MM.1S (cell line): ENCODE measurements around the gene PRSS16.

ENCODE experiments used
- DNase-seq: peaks from one replicate; pipeline ENCODE4 v3.0.0-alpha.2; 2015
- H2AFZ ChIP-seq: fragments of 300-600 bp; sonication (generic); 2 replicates; pipeline ENCODE4 v1.6.0; 2016; ENCODE audit warnings: antibody characterized with exemption, low read length
- H3F3A ChIP-seq: fragments of 300-600 bp; sonication (generic); 2 replicates; pipeline ENCODE4 v1.6.1; 2016; ENCODE audit warnings: mild to moderate bottlenecking, antibody characterized with exemption, low read length, moderate library complexity, mixed read lengths; ENCODE audit not compliant: insufficient read depth
- H3K27ac ChIP-seq: fragments of 300-600 bp; sonication (generic); 2 replicates; pipeline ENCODE4 v1.5.1; 2016; ENCODE audit warnings: mild to moderate bottlenecking, low read length
- H3K27me3 ChIP-seq: fragments of 300-600 bp; sonication (generic); replicated peaks from 2 replicates; pipeline ENCODE4 v1.6.0; 2016; ENCODE audit warnings: low read length; ENCODE audit not compliant: insufficient read depth
- H3K36me3 ChIP-seq: fragments of 300-600 bp; sonication (generic); replicated peaks from 2 replicates; pipeline ENCODE4 v1.6.1; 2016; ENCODE audit warnings: mild to moderate bottlenecking, low read length, mixed read lengths; ENCODE audit not compliant: insufficient read depth
- H3K4me1 ChIP-seq: fragments of 300-600 bp; sonication (generic); 2 replicates; pipeline ENCODE4 v1.6.1; 2016; ENCODE audit warnings: low read length, mixed read lengths
- H3K4me2 ChIP-seq: fragments of 300-600 bp; sonication (generic); 2 replicates; pipeline ENCODE4 v1.6.0; 2016; ENCODE audit warnings: low read depth, low read length
- H3K4me3 ChIP-seq: fragments of 300-600 bp; sonication (generic); 2 replicates; pipeline ENCODE4 v1.5.1; 2016; ENCODE audit warnings: low read length, mixed read lengths
- H3K79me2 ChIP-seq: fragments of 300-600 bp; sonication (generic); 2 replicates; pipeline ENCODE4 v1.6.1; 2016; ENCODE audit warnings: mixed run types, low read length, mixed read lengths
- H3K9ac ChIP-seq: fragments of 300-600 bp; sonication (generic); 2 replicates; pipeline ENCODE4 v1.6.1; 2016; ENCODE audit warnings: low read length, mixed read lengths
- H3K9me2 ChIP-seq: fragments of 300-600 bp; sonication (generic); replicated peaks from 2 replicates; pipeline ENCODE4 v1.6.1; 2016; ENCODE audit warnings: mild to moderate bottlenecking, low read length, mixed read lengths; ENCODE audit not compliant: insufficient read depth
- H3K9me3 ChIP-seq: fragments of 300-600 bp; sonication (generic); replicated peaks from 2 replicates; pipeline ENCODE4 v1.6.1; 2016; ENCODE audit warnings: mild to moderate bottlenecking, low read length, mixed read lengths; ENCODE audit not compliant: insufficient read depth
- H4K20me1 ChIP-seq: fragments of 300-600 bp; sonication (generic); 2 replicates; pipeline ENCODE4 v1.6.1; 2016; ENCODE audit warnings: mild to moderate bottlenecking, low read length, moderate library complexity, mixed read lengths; ENCODE audit not compliant: insufficient read depth
- EZH2 ChIP-seq: fragments of 300-600 bp; sonication (generic); optimal IDR thresholded peaks from 2 replicates; pipeline ENCODE3; 2017; ENCODE audit warnings: low read depth, mild to moderate bottlenecking, antibody characterized with exemption, low read length, mixed read lengths
- EZH2phosphoT487 ChIP-seq: fragments of 300-600 bp; sonication (generic); IDR thresholded peaks from 2 replicates; pipeline ENCODE4 v1.6.1; 2018; ENCODE audit warnings: antibody characterized with exemption, low read length
- TF ChIP-seq, protein P1 (sequence below): fragments of 300-600 bp; sonication (generic); IDR thresholded peaks from 2 replicates; pipeline ENCODE4 v1.5.1; 2016; ENCODE audit warnings: antibody characterized with exemption, low read length, mixed read lengths

The PRSS16 gene

DNA sequence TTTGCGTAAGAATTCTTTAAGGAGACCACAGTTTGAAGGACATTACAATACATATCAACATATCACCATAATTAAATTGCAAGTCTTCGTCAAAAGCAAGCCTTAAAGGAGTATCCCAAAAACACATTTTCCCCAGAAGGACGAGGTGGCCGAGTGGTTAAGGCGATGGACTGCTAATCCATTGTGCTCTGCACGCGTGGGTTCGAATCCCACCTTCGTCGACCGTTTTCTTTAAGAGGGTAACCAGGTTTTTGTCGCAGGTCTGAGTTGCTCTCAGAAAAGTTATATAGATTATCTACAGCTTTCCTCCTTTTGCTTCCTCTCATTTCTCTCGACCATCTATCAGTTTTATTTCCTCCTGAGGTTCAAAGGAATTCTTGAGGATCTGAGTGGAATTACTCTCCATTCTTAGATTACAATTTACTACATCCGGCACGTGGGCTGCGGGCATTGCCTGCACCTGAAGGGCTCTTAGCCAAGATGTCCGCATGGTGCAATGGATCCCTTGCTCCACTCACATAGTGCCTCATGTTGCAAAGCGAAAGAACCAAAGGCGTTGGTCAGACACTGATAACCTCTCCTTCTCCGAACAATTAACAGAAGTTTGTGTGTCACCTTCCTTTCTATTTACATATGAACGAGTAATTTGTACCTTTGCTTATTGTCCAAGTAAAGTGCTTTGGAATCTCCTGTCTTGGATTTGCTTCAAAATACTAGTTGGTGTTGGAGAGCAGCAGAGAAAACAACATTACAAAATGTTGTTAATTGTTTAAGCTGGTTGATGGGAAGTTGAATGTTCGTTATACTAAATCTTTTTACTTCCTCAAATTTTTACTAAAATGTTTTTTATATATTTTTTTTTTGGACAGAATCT is 50.6 kb downstream of the PRSS16 start:
- Histone ChIP-seq H3K4me1 (no peaks in the 10 kb centered on the region), H4K20me1 (no peaks in the 10 kb centered on the region), H3K9ac (no peak overlapping the region), H2AFZ (no peak overlapping the region), H3K4me3 (no peak overlapping the region), H3K36me3 (no peaks in the 10 kb centered on the region), H3K4me2 (no peak overlapping the region), H3K9me2 (no peaks in the 10 kb centered on the region), H3K79me2 (no peaks in the 10 kb centered on the region), H3K27ac (no peak overlapping the region), H3K27me3 (peaks cover 6% of the 10 kb centered on the region; the same call in 1 of the 2 replicates), H3K9me3 (no peaks in the 10 kb centered on the region), H3F3A (no peaks in the 10 kb centered on the region)
- no peak for DNase-seq
- TF ChIP-seq, protein P1, sequence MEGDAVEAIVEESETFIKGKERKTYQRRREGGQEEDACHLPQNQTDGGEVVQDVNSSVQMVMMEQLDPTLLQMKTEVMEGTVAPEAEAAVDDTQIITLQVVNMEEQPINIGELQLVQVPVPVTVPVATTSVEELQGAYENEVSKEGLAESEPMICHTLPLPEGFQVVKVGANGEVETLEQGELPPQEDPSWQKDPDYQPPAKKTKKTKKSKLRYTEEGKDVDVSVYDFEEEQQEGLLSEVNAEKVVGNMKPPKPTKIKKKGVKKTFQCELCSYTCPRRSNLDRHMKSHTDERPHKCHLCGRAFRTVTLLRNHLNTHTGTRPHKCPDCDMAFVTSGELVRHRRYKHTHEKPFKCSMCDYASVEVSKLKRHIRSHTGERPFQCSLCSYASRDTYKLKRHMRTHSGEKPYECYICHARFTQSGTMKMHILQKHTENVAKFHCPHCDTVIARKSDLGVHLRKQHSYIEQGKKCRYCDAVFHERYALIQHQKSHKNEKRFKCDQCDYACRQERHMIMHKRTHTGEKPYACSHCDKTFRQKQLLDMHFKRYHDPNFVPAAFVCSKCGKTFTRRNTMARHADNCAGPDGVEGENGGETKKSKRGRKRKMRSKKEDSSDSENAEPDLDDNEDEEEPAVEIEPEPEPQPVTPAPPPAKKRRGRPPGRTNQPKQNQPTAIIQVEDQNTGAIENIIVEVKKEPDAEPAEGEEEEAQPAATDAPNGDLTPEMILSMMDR: no peak
- TF ChIP-seq EZH2 (no peak), EZH2phosphoT487 (no peak)

DNA sequence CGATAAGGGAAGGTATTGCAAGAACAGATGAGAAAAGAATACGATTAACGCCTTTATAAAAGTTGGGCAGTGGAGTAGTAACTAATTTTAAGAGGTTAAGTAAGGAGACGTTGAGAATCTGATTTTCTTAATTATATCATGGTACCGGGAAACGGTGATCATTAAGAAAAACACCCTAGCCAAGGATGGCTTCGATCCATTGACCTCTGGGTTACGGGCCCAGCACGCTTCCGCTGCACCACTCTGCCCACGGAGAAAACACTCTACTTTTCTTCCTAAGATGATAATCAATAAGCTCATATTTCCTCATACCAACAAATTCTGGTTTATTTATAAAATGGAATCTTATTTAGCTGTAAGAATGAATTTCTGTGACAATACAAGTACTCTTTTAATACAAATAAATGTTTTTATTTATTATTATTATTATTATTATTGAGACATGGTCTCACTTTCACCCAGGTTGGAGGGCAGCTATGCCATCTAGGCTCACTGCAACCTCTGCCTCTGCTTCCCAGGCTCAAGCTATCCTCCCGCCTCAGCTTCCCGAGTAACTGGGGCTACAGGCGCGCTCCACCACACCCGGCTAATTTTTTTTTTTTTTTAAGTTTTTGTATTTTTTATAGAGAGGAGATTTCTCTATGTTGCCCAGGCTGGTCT is 56.2 kb downstream of the PRSS16 start:
- Histone ChIP-seq H3K4me3 (no peak overlapping the region), H3K4me1 (no peaks in the 10 kb centered on the region), H3K9me3 (no peaks in the 10 kb centered on the region), H3K4me2 (no peak overlapping the region), H3K36me3 (no peaks in the 10 kb centered on the region), H3F3A (no peaks in the 10 kb centered on the region), H3K9ac (no peak overlapping the region), H3K9me2 (no peaks in the 10 kb centered on the region), H2AFZ (no peak overlapping the region), H3K79me2 (no peaks in the 10 kb centered on the region), H4K20me1 (no peaks in the 10 kb centered on the region), H3K27me3 (no peaks in the 10 kb centered on the region), H3K27ac (no peak overlapping the region)
- TF ChIP-seq, protein P1: no peak
- no peak for TF ChIP-seq EZH2phosphoT487
- no peak for TF ChIP-seq EZH2
- DNase-seq: no peak
